Measurements from ENCODE around the gene RAET1L. TPM values are rescaled to one million over a fixed set of nuclear protein-coding genes. Genes with fewer than 3 reads are reported as not detected.
"Not testable (repeated sequence)": the region's sequence is repeated elsewhere in the genome, so short reads cannot be mapped to it uniquely, and the experiment has no call there.

RAET1L gene
- total RNA-seq, 1 donor from 2014 or later: not detected

- DNase-seq (no peak), ATAC-seq (no peak)
- no peaks in the 10 kb centered on the region for H3K9me3 ChIP-seq
- H3K27ac ChIP-seq: no peak overlapping the region
- H3K4me1 ChIP-seq: peaks cover 17% of the 10 kb centered on the region
- intact Hi-C loops (cut with DNase I): no loop called here
- no peaks in the 10 kb centered on the region for H3K36me3 ChIP-seq
- peaks cover 91% of the 10 kb centered on the region for H3K27me3 ChIP-seq
- no peak overlapping the region for H3K4me3 ChIP-seq
- no peak for TF ChIP-seq CTCF (IDR thresholded peaks at IDR 0.05)
These were observed 33.5 kb downstream of the RAET1L start for GRCh38 chr6:149991838-149992237.

- H3K27ac ChIP-seq; H3K4me3 ChIP-seq; DNase-seq; intact Hi-C loops (cut with DNase I); H3K9me3 ChIP-seq; H3K36me3 ChIP-seq: not testable (repeated sequence)
- peaks cover 17% of the 10 kb centered on the region for H3K4me1 ChIP-seq
- ATAC-seq: peak; percentile 45
- H3K27me3 ChIP-seq: peaks cover 93% of the 10 kb centered on the region
These were observed 33.9 kb downstream of the RAET1L start for GRCh38 chr6:149991472-149991795.

- no peaks in the 10 kb centered on the region for H3K9me3 ChIP-seq
These were observed 34.5 kb downstream of the RAET1L start for GRCh38 chr6:149990661-149991471.

GRCh38 chr6:149990212-149990660, 35.1 kb downstream of the RAET1L start:
- no peak for ATAC-seq
- Histone ChIP-seq H3K4me1 (peaks cover 17% of the 10 kb centered on the region), H3K27ac (no peak overlapping the region), H3K36me3 (no peaks in the 10 kb centered on the region), H3K27me3 (peaks cover 95% of the 10 kb centered on the region), H3K9me3 (no peaks in the 10 kb centered on the region), H3K4me3 (no peak overlapping the region)
- intact Hi-C loops (cut with DNase I): no loop called here
- no peak for DNase-seq
- no peak for TF ChIP-seq CTCF (IDR thresholded peaks at IDR 0.05)

More at GRCh38 chr6:149990661-149991471, 34.5 kb downstream of the RAET1L start:
- no peak for TF ChIP-seq CTCF (IDR thresholded peaks at IDR 0.05)
- peak; percentile 17 for ATAC-seq
- no peak for DNase-seq
- Histone ChIP-seq H3K4me3 (peak overlapping the region; percentile 33), H3K36me3 (no peaks in the 10 kb centered on the region), H3K27ac (no peak overlapping the region), H3K4me1 (peaks cover 17% of the 10 kb centered on the region), H3K27me3 (peaks cover 95% of the 10 kb centered on the region)
- intact Hi-C loops (cut with DNase I): no loop called here

GRCh38 chr6:149988550-149989346, 36.6 kb downstream of the RAET1L start:
- Histone ChIP-seq H3K27me3 (peaks cover 89% of the 10 kb centered on the region), H3K9me3 (no peaks in the 10 kb centered on the region), H3K4me1 (peaks cover 17% of the 10 kb centered on the region), H3K4me3 (no peak overlapping the region), H3K36me3 (no peaks in the 10 kb centered on the region), H3K27ac (no peak overlapping the region)
- intact Hi-C loops (cut with DNase I): no loop called here
- TF ChIP-seq CTCF (IDR thresholded peaks at IDR 0.05): no peak
- DNase-seq (no peak), ATAC-seq (peak; percentile 15)

GRCh38 chr6:149987602-149988107, 37.7 kb downstream of the RAET1L start:
- ATAC-seq (no peak), DNase-seq (no peak)
- intact Hi-C loops (cut with DNase I): no loop called here
- no peaks in the 10 kb centered on the region for H3K36me3 ChIP-seq
- H3K4me3 ChIP-seq: no peak overlapping the region
- no peaks in the 10 kb centered on the region for H3K9me3 ChIP-seq
- H3K4me1 ChIP-seq: peaks cover 17% of the 10 kb centered on the region
- H3K27ac ChIP-seq: no peak overlapping the region
- TF ChIP-seq CTCF (IDR thresholded peaks at IDR 0.05): no peak
- H3K27me3 ChIP-seq: peaks cover 87% of the 10 kb centered on the region
